OCI-LY3 (cell line): ENCODE results near the gene LYAR.

Source experiments
- H2AFZ ChIP-seq: fragments of 200-600, 300-600 bp; shearing (Covaris generic); 2 replicates; pipeline ENCODE4 v1.6.0; 2014; ENCODE audit warnings: antibody characterized with exemption, low read depth, low read length
- H3K27ac ChIP-seq: fragments of 200-600, 300-600 bp; sonication (generic); 2 replicates; pipeline ENCODE4 v1.5.1; 2014; ENCODE audit warnings: mild to moderate bottlenecking, low read length, moderate library complexity, mixed read lengths
- H3K27me3 ChIP-seq: fragments of 200-600, 300-600 bp; sonication (generic); 2 replicates; pipeline ENCODE4 v1.6.1; 2014; ENCODE audit warnings: low read depth, low read length, mixed read lengths
- H3K36me3 ChIP-seq: fragments of 200-600, 300-600 bp; sonication (generic); replicated peaks from 2 replicates; pipeline ENCODE3; 2014; ENCODE audit warnings: low read depth, low read length, mixed read lengths
- H3K4me1 ChIP-seq: fragments of 300-600, 200-600 bp; sonication (generic); 2 replicates; pipeline ENCODE4 v1.6.1; 2014; ENCODE audit warnings: low read length, mixed read lengths
- H3K4me2 ChIP-seq: fragments of 200-600, 300-600 bp; sonication (generic); 2 replicates; pipeline ENCODE4 v1.6.1; 2014; ENCODE audit warnings: low read length, mixed read lengths
- H3K4me3 ChIP-seq: fragments of 300-600, 200-600 bp; sonication (generic); 2 replicates; pipeline ENCODE4 v1.5.1; 2014; ENCODE audit warnings: antibody characterized with exemption, mild to moderate bottlenecking, low read length, moderate library complexity
- H3K79me2 ChIP-seq: fragments of 300-600, 200-600 bp; shearing (Covaris generic); 2 replicates; pipeline ENCODE4 v1.6.1; 2014; ENCODE audit warnings: mild to moderate bottlenecking, low read length, mixed read lengths
- H3K9ac ChIP-seq: fragments of 300-600, 200-600 bp; shearing (Covaris generic); 2 replicates; pipeline ENCODE4 v1.6.0; 2014; ENCODE audit warnings: mild to moderate bottlenecking, low read length, moderate library complexity
- H3K9me3 ChIP-seq: fragments of 200-600, 300-600 bp; shearing (Covaris generic); 2 replicates; pipeline ENCODE4 v1.6.1; 2014; ENCODE audit warnings: low read length, mixed read lengths; ENCODE audit not compliant: insufficient read depth
- H4K20me1 ChIP-seq: fragments of 200-600, 300-600 bp; sonication (generic); 2 replicates; pipeline ENCODE4 v1.6.1; 2016; ENCODE audit warnings: low read length, mixed read lengths; ENCODE audit not compliant: insufficient read depth
- CTCF ChIP-seq: fragments of 200-600, 300-600 bp; sonication (generic); IDR thresholded peaks from 2 replicates; pipeline ENCODE4 v1.5.1; 2014; ENCODE audit warnings: antibody characterized with exemption, low read length, low read depth
- EZH2phosphoT487 ChIP-seq: fragments of 200-600 bp; shearing (Covaris generic); IDR thresholded peaks from 2 replicates; pipeline ENCODE4 v1.6.1; 2018; ENCODE audit warnings: antibody characterized with exemption, mixed run types, low read depth

The LYAR gene, protein sequence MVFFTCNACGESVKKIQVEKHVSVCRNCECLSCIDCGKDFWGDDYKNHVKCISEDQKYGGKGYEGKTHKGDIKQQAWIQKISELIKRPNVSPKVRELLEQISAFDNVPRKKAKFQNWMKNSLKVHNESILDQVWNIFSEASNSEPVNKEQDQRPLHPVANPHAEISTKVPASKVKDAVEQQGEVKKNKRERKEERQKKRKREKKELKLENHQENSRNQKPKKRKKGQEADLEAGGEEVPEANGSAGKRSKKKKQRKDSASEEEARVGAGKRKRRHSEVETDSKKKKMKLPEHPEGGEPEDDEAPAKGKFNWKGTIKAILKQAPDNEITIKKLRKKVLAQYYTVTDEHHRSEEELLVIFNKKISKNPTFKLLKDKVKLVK

GRCh38 chr4:4289941-4290850 is at the start of gene LYAR, which contains the start of gene ZBTB49:
LYAR (minus strand) TSS chr4:4290154; CDS start chr4:4283742, 6,412 bp downstream.
ZBTB49 (plus strand) TSS chr4:4290251; CDS start chr4:4299946, 9,695 bp downstream.
- Histone ChIP-seq H3K27me3 (no peaks in the 10 kb centered on the region), H3K36me3 (peaks cover 28% of the 10 kb centered on the region), H4K20me1 (peaks cover 11% of the 10 kb centered on the region), H3K4me1 (peaks cover 21% of the 10 kb centered on the region), H3K4me3 (peak within 1 kb of the TSS; percentile 93), H3K9ac (peak within 1 kb of the TSS; percentile 91), H2AFZ (no peak within 1 kb of the TSS; the same call in 1 of the 2 replicates), H3K4me2 (peak within 1 kb of the TSS; percentile 96), H3K27ac (peak within 1 kb of the TSS; percentile 39), H3K79me2 (peaks cover 95% of the 10 kb centered on the region), H3K9me3 (no peaks in the 10 kb centered on the region)
- TF ChIP-seq CTCF (no peak), EZH2phosphoT487 (no peak)

GRCh38 chr4:4339504-4340085 is 49.6 kb upstream of the LYAR start:
- H3K27me3 ChIP-seq = no peaks in the 10 kb centered on the region
- TF ChIP-seq EZH2phosphoT487 (no peak), CTCF (no peak)
- peaks cover 8% of the 10 kb centered on the region for H3K36me3 ChIP-seq
- peaks cover 45% of the 10 kb centered on the region for H3K4me1 ChIP-seq
- no peak overlapping the region for H2AFZ ChIP-seq
- no peak overlapping the region for H3K27ac ChIP-seq
- peaks cover 26% of the 10 kb centered on the region for H3K79me2 ChIP-seq
- no peak overlapping the region for H3K4me2 ChIP-seq
- H3K9me3 ChIP-seq = no peaks in the 10 kb centered on the region
- H3K4me3 ChIP-seq = no peak overlapping the region
- H3K9ac ChIP-seq = no peak overlapping the region
- H4K20me1 ChIP-seq = no peaks in the 10 kb centered on the region

GRCh38 chr4:4338210-4339001 is 48.5 kb upstream of the LYAR start:
- H3K27ac ChIP-seq = no peak overlapping the region
- H3K4me3 ChIP-seq = no peak overlapping the region
- peaks cover 2% of the 10 kb centered on the region for H3K36me3 ChIP-seq
- H3K4me1 ChIP-seq = peaks cover 45% of the 10 kb centered on the region
- H3K9me3 ChIP-seq = no peaks in the 10 kb centered on the region
- H3K79me2 ChIP-seq = peaks cover 15% of the 10 kb centered on the region
- no peak overlapping the region for H2AFZ ChIP-seq
- no peak overlapping the region for H3K9ac ChIP-seq
- no peaks in the 10 kb centered on the region for H3K27me3 ChIP-seq
- TF ChIP-seq EZH2phosphoT487 (no peak), CTCF (no peak)
- H4K20me1 ChIP-seq = no peaks in the 10 kb centered on the region
- no peak overlapping the region for H3K4me2 ChIP-seq
